ENCODE data around the gene AXL. TPM values are rescaled to one million over a fixed set of nuclear protein-coding genes. Genes with fewer than 3 reads are reported as not detected.
"Not testable (repeated sequence)": the region's sequence is repeated elsewhere in the genome, so short reads cannot be mapped to it uniquely, and the experiment has no call there.

Gene AXL
- total RNA-seq = 10 to 100 TPM; 22.3 to 86.5 (median 60.6) TPM

DNA sequence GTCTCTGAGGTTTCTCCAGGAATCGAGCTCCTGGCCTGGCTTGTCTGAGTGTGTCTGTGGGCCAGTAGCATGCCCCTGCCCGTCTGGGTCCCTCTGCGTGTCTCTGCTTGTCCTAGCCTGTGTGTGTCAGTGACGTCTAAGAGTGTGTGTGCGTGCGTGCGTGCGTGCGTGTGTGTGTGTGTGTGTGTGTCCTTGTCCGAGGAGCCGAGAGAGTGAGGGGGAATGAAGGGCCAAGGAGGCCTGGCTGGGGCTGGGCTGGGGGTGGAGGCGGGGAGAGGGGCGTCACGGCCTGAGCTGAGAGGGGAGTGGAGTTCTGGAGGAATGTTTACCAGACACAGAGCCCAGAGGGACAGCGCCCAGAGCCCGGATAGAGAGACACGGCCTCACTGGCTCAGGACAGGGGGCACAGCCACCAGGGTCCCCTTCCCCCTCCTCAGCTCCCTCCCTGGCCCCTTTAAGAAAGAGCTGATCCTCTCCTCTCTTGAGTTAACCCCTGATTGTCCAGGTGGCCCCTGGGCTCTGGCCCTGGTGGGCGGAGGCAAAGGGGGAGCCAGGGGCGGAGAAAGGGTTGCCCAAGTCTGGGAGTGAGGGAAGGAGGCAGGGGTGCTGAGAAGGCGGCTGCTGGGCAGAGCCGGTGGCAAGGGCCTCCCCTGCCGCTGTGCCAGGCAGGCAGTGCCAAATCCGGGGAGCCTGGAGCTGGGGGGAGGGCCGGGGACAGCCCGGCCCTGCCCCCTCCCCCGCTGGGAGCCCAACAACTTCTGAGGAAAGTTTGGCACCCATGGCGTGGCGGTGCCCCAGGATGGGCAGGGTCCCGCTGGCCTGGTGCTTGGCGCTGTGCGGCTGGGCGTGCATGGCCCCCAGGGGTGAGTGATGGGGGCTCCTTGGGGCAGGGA is at the start of gene AXL:
Gene AXL (plus strand): TSS at position 609 of the 893 bp plus-strand sequence. CDS start 170 bp downstream, at position 779.
- peak; percentile 42 to 69 for TF ChIP-seq POLR2A (IDR thresholded peaks at IDR 0.05)
- TF ChIP-seq, protein P1, sequence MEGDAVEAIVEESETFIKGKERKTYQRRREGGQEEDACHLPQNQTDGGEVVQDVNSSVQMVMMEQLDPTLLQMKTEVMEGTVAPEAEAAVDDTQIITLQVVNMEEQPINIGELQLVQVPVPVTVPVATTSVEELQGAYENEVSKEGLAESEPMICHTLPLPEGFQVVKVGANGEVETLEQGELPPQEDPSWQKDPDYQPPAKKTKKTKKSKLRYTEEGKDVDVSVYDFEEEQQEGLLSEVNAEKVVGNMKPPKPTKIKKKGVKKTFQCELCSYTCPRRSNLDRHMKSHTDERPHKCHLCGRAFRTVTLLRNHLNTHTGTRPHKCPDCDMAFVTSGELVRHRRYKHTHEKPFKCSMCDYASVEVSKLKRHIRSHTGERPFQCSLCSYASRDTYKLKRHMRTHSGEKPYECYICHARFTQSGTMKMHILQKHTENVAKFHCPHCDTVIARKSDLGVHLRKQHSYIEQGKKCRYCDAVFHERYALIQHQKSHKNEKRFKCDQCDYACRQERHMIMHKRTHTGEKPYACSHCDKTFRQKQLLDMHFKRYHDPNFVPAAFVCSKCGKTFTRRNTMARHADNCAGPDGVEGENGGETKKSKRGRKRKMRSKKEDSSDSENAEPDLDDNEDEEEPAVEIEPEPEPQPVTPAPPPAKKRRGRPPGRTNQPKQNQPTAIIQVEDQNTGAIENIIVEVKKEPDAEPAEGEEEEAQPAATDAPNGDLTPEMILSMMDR (IDR thresholded peaks at IDR 0.05) = no peak
- DNase-seq = peak; percentile 83 to 84
- Histone ChIP-seq H3K27me3 (no peaks in the 10 kb centered on the region), H3K36me3 (no peaks in the 10 kb centered on the region), H3K4me1 (no peaks in the 10 kb centered on the region), H3K4me3 (peak within 1 kb of the TSS; percentile 68 to 92), H3K9me3 (no peaks in the 10 kb centered on the region), H3K27ac (peak within 1 kb of the TSS; percentile 91 to 96)
- intact Hi-C loops (cut with DNase I; ENCODE audit: low total_unique reads) = no loop called here

DNA sequence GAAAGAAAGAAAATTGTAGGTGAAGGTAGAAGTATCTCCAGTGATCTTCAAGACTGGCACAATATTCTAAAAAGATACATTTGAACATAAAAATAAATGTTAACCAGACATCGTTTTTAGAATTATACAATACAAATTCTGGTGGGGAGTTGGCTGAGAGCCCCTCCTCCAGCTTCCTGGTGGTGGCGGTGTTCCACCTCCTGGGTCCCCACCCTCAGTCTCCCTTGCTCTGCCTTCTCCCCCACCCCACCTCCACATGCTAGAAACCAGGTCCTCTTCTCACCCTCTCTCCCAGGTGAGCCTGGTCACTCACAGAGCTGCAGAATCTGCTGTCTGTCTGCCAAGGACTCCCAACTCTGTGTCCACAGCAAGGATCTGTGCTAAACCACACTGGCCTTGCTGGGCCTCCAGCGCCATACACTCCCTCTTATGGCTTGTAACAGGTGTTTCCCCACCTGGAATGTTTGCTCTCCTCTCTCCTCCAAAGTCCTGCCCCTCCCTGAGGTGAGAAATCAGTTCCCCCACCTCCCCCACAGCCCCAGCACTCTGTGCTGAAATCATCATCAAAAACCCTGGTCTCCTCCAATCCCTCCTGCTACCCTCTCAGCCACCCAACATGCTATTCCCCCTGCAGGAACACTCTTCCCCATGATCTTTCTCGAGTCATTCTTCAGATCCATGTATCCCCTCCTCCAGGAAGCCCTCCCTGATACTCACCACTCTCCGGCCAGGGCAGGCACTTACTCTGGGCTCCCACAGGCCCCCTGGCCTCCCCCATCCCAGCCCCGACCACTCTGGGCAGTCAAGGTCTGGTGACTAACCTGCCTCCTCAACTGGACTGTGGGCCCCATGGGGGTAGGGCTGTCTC is 46.5 kb upstream of the AXL start:
- H3K9me3 ChIP-seq = no peaks in the 10 kb centered on the region
- intact Hi-C loops (cut with DNase I; ENCODE audit: low total_unique reads) = no loop called here
- no peaks in the 10 kb centered on the region for H3K36me3 ChIP-seq
- no peak overlapping the region for H3K4me3 ChIP-seq
- no peaks in the 10 kb centered on the region for H3K27me3 ChIP-seq
- DNase-seq = no peak
- TF ChIP-seq, protein P1 (IDR thresholded peaks at IDR 0.05) = no peak
- TF ChIP-seq POLR2A (IDR thresholded peaks at IDR 0.05) = no peak
- no peak overlapping the region for H3K27ac ChIP-seq
- no peaks in the 10 kb centered on the region for H3K4me1 ChIP-seq

DNA sequence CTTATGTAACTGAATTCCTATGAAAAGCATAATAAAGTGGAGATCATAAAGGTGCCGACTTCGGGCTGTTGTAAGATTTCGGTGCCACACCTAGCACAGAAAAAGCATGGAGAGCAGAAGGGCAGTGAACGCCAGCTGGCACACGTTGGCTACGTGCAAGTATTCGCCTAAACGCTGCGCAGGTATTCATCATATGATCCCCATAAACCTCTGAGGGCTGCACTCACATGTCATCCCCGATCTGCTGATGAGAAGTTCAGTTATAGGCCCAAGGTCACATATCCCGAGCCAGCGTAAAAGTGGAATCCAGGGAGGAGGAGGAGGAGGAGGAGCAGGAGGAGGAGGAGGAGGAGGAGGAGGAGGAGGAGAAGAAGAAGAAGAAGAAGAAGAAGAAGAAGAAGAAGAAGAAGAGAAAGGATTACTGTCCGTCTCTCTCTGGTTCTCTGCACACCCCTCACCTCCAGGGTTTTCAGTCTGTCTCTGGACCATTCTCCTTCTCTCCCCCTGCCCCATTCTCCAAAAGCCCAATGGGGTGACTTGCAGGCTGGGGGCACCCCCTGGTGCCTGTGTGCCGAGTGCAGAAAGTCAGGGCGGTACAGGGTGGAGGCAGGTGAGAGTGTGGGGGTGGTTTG is 44.6 kb upstream of the AXL start:
- H3K27ac ChIP-seq = no peak overlapping the region
- H3K4me3 ChIP-seq = no peak overlapping the region
- DNase-seq = no peak
- no peaks in the 10 kb centered on the region for H3K4me1 ChIP-seq
- no peaks in the 10 kb centered on the region for H3K27me3 ChIP-seq
- H3K9me3 ChIP-seq = no peaks in the 10 kb centered on the region
- intact Hi-C loops (cut with DNase I; ENCODE audit: low total_unique reads) = no loop called here
- TF ChIP-seq, protein P1 (IDR thresholded peaks at IDR 0.05) = no peak
- TF ChIP-seq POLR2A (IDR thresholded peaks at IDR 0.05) = no peak
- no peaks in the 10 kb centered on the region for H3K36me3 ChIP-seq

DNA sequence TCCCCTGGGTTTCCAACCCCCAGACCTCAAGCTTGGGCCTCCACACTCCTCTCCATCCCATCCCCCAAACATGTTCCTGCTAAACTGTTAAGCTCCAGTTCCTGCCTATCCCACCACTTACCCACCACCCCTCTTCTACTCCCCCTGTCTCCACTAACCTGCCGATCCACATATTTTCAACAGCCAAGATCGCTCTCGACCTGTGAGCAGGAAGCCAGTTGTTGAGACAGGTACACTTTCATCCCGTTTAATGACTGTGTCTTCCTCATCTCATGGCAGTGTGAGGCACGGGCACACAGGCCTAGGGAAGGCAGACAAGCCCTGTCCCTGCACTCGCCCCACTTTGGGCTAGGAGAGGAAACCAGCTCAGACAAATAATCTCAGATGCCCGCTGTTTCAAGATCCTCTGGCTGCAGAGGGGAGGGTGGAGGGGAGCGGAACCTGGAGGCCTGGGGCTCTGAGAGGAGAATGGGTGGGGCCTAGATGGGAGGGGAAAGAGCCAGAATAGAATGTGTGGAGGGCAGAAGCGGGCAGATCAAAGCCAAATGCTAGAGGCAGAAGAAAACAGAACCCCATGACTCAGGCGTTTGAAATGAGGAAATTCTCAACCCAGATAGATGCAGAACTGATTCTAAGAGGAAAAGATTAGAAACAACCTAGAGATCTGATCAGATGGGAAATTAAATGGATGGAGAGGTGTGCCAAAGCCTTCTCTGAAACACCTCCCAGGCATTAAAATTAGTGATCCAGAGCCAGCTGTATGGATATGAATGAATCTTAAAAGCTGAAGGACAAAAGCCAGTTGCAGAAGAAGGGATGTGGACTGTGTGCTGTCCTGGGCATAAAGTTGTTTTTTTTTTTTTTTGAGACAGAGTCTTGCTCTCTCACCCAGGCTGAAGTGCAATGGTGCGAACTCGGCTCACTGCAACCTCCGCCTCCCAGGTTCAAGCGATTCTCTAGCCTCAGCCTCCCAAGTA is 42.9 kb upstream of the AXL start:
- intact Hi-C loops (cut with DNase I; ENCODE audit: low total_unique reads) = no loop called here
- H3K4me1 ChIP-seq = no peaks in the 10 kb centered on the region
- no peak overlapping the region for H3K4me3 ChIP-seq
- no peaks in the 10 kb centered on the region for H3K9me3 ChIP-seq
- H3K36me3 ChIP-seq = no peaks in the 10 kb centered on the region
- no peak overlapping the region for H3K27ac ChIP-seq
- no peaks in the 10 kb centered on the region for H3K27me3 ChIP-seq
- TF ChIP-seq POLR2A (IDR thresholded peaks at IDR 0.05) = no peak
- TF ChIP-seq, protein P1 (IDR thresholded peaks at IDR 0.05) = no peak
- DNase-seq = peak in 1 of 2 donors; percentile 40

DNA sequence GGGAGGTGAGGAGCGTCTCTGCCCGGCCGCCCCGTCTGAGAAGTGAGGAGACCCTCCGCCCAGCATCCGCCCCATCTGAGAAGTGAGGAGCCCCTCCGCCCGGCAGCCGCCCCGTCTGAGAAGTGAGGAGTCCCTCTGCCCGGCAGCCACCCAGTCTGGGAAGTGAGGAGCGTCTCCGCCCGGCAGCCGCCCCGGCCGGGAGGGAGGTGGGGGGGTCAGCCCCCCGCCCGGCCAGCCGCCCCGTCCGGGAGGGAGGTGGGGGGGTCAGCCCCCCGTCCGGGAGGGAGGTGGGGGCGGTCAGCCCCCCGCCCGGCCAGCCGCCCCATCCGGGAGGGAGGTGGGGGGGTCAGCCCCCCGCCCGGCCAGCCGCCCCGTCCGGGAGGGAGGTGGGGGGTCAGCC is 38.9 kb upstream of the AXL start:
- intact Hi-C loops (cut with DNase I; ENCODE audit: low total_unique reads) = not testable (repeated sequence)

More for the DNA sequence above, 38.9 kb upstream of the AXL start:
- not testable (repeated sequence) for H3K36me3 ChIP-seq, H3K4me1 ChIP-seq, H3K4me3 ChIP-seq, DNase-seq, H3K27ac ChIP-seq, H3K9me3 ChIP-seq, H3K27me3 ChIP-seq

Measured in uterus (tissue), 4 donors.